HUES64 (cell line): ENCODE results near the gene ZNF618.
A peak's percentile ranks its signal among the peaks of the same experiment; 100 is the strongest.

Experiments used
- H3K27ac ChIP-seq: 2 replicates; pipeline ENCODE4 v1.7.0; 2013; ENCODE audit warnings: low read depth, low read length, inconsistent platforms
- H3K27me3 ChIP-seq: 2 replicates; pipeline ENCODE4 v1.6.1; 2013; ENCODE audit warnings: mild to moderate bottlenecking, low read length; ENCODE audit not compliant: insufficient read depth
- H3K36me3 ChIP-seq: 2 replicates; pipeline ENCODE4 v1.6.1; 2013; ENCODE audit warnings: mild to moderate bottlenecking, low read length; ENCODE audit not compliant: insufficient read depth
- H3K4me1 ChIP-seq: 2 replicates; pipeline ENCODE4 v1.6.1; 2013; ENCODE audit warnings: mild to moderate bottlenecking, low read length, moderate library complexity; ENCODE audit not compliant: insufficient read depth
- H3K4me3 ChIP-seq: 2 replicates; pipeline ENCODE4 v1.5.1; 2013; ENCODE audit warnings: mild to moderate bottlenecking, low read length, moderate library complexity
- H3K9ac ChIP-seq: 2 replicates; pipeline ENCODE4 v1.6.1; 2013; ENCODE audit warnings: mild to moderate bottlenecking, low read depth, low read length
- H3K9me3 ChIP-seq: 2 replicates; pipeline ENCODE4 v1.6.1; 2013; ENCODE audit warnings: low read depth, low read length; ENCODE audit not compliant: insufficient read depth
- WGBS: fragments of 150-250, 120-280 bp; methylation state at CpG from one replicate; pipeline ENCODE4 v1.1.7; 2013; ENCODE audit warnings: missing lambda C conversion rate; 5-methylcytosine and 5-hydroxymethylcytosine counted together

ZNF618 gene

DNA sequence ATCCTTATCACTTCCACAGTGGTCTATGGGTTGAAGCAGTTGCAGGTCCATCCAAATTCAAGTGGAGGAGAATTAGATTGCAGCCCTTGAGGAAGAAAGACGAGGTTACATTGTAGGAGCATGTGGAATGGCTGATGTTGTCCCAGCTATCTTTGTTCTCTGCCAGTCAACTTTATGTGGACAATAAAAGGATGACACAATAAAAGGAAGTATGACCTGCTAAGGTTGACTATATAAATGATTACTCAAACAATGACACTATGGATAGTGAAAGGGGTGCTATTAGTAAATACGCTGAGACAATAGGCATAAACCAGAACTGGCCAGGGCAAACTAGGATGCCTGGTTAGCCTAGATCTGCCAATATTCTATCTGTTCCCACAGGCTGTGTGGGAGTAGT lies 12.8 kb upstream of the ZNF618 start:
- Histone ChIP-seq H3K27ac (no peak overlapping the region), H3K9me3 (no peaks in the 10 kb centered on the region), H3K36me3 (no peaks in the 10 kb centered on the region), H3K27me3 (no peaks in the 10 kb centered on the region), H3K4me3 (no peak overlapping the region), H3K9ac (no peak overlapping the region), H3K4me1 (peaks cover 7% of the 10 kb centered on the region; the same call in 1 of the 2 replicates)
- WGBS: 87% methylated on average over 2 of the region's 2 CpGs

DNA sequence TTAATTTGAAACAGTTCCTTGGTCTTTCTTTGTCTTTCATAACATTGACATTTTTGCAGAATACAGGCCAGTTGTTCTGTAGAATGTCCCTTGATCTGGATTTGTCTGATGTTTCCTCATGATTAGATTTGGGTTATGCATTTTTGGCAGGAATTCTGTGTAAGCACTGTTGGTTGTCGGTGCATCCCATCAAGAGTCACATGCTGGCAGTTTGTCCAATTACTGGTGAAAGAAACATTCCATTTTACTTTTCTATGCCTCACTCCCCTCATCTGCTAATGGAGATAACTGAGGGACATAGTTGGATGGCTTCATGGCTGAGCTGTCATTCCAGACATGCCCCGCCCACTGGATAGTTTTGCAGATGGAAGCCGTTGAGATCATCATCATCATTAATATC lies 7.6 kb upstream of the ZNF618 start:
- WGBS: 91% methylated on average over 3 of the region's 3 CpGs
- H3K9ac ChIP-seq: no peak overlapping the region
- no peaks in the 10 kb centered on the region; the same call in 1 of the 2 replicates for H3K27me3 ChIP-seq
- no peak overlapping the region for H3K27ac ChIP-seq
- no peaks in the 10 kb centered on the region for H3K9me3 ChIP-seq
- H3K4me3 ChIP-seq: no peak overlapping the region
- H3K4me1 ChIP-seq: peaks cover under 1% of the 10 kb centered on the region
- H3K36me3 ChIP-seq: no peaks in the 10 kb centered on the region

GRCh38 chr9:113872485-113873143 lies 3.5 kb upstream of the ZNF618 start:
- Histone ChIP-seq H3K9me3 (no peaks in the 10 kb centered on the region), H3K36me3 (no peaks in the 10 kb centered on the region), H3K27me3 (peaks cover 6% of the 10 kb centered on the region), H3K4me1 (peaks cover 17% of the 10 kb centered on the region), H3K4me3 (no peak overlapping the region), H3K27ac (no peak overlapping the region), H3K9ac (no peak overlapping the region)
- 96% methylated on average over 10 of the region's 10 CpGs for WGBS

- no peaks in the 10 kb centered on the region for H3K36me3 ChIP-seq
- H3K27me3 ChIP-seq: peaks cover 6% of the 10 kb centered on the region
- H3K27ac ChIP-seq: no peak overlapping the region
- H3K9ac ChIP-seq: no peak overlapping the region
- H3K9me3 ChIP-seq: no peaks in the 10 kb centered on the region
- 79% methylated on average over 5 of the region's 5 CpGs for WGBS
- peaks cover 19% of the 10 kb centered on the region for H3K4me1 ChIP-seq
- no peak overlapping the region for H3K4me3 ChIP-seq
Observed at GRCh38 chr9:113873446-113873845, 2.7 kb upstream of the ZNF618 start.

GRCh38 chr9:113873926-113874325 lies 2.2 kb upstream of the ZNF618 start:
- Histone ChIP-seq H3K9ac (no peak overlapping the region), H3K4me1 (peaks cover 19% of the 10 kb centered on the region), H3K36me3 (no peaks in the 10 kb centered on the region), H3K27ac (no peak overlapping the region), H3K9me3 (no peaks in the 10 kb centered on the region), H3K4me3 (no peak overlapping the region), H3K27me3 (peaks cover 6% of the 10 kb centered on the region)
- 86% methylated on average over 3 of the region's 3 CpGs for WGBS

- Histone ChIP-seq H3K9ac (peak overlapping the region; percentile 52; the same call in 1 of the 2 replicates), H3K4me1 (peaks cover 19% of the 10 kb centered on the region), H3K36me3 (no peaks in the 10 kb centered on the region), H3K4me3 (peak overlapping the region; percentile 42), H3K27me3 (peaks cover 6% of the 10 kb centered on the region), H3K9me3 (no peaks in the 10 kb centered on the region), H3K27ac (no peak overlapping the region)
- WGBS: 5% methylated on average over 54 of the region's 55 CpGs
Observed at GRCh38 chr9:113875459-113876150, 504 bp upstream of the ZNF618 start.

DNA sequence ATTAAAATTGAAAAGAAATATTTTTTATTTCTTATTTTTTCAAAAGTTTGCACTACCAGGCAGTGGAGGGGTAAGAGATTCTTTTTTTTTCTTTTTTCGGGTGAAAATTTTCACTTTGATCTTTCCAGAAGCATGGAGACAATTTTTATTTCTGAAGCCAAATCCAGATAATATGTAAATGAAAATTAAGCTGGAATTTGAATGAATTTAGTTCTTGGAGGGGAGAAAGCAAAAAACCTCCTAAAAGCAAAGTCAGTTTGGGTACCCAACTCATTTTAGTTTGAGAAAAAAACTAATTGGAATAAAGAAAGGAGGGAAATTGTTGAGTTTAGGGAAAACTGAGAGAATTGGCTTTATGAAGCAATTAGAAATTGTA lies 872 bp downstream of the ZNF618 start:
- Histone ChIP-seq H3K27ac (no peak overlapping the region), H3K4me3 (peak overlapping the region; percentile 78), H3K36me3 (no peaks in the 10 kb centered on the region), H3K9ac (peak overlapping the region; percentile 87), H3K9me3 (no peaks in the 10 kb centered on the region), H3K4me1 (peaks cover 21% of the 10 kb centered on the region), H3K27me3 (peaks cover 6% of the 10 kb centered on the region)
- no CpG with 5 or more reads among the region's 1 CpG for WGBS

GRCh38 chr9:113879318-113879717 lies 3.2 kb downstream of the ZNF618 start:
- 100% methylated on average over 4 of the region's 4 CpGs for WGBS
- Histone ChIP-seq H3K4me3 (no peak overlapping the region), H3K9me3 (no peaks in the 10 kb centered on the region), H3K9ac (no peak overlapping the region), H3K36me3 (no peaks in the 10 kb centered on the region), H3K4me1 (peaks cover 23% of the 10 kb centered on the region), H3K27me3 (peaks cover 6% of the 10 kb centered on the region), H3K27ac (no peak overlapping the region)

- Histone ChIP-seq H3K27me3 (peaks cover 6% of the 10 kb centered on the region), H3K4me3 (no peak overlapping the region), H3K9me3 (no peaks in the 10 kb centered on the region), H3K27ac (no peak overlapping the region), H3K36me3 (no peaks in the 10 kb centered on the region), H3K4me1 (peaks cover 29% of the 10 kb centered on the region), H3K9ac (no peak overlapping the region)
- 96% methylated on average over 4 of the region's 4 CpGs for WGBS
Observed at GRCh38 chr9:113879911-113880310, 3.8 kb downstream of the ZNF618 start.

DNA sequence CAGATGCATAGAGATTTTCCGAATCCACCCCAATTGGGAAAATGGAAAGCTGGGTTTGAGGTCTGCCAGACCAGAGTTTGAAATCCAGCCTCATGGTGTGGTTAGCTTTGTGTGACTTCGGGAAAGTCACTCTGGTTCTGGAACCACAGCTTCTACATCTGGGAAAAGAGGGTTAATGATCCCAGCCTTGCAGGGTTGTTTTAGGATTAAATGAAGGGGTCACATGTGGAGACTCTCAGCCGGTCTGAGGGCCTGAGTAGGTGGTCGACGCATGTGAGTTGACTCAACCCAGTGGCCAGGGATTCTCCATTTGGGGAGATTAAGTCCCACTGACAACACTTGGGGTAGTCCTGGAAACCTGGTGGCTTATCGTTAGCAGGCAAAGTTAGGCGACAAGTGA lies 6.1 kb downstream of the ZNF618 start:
- no peaks in the 10 kb centered on the region for H3K36me3 ChIP-seq
- no peaks in the 10 kb centered on the region for H3K9me3 ChIP-seq
- no peak overlapping the region for H3K4me3 ChIP-seq
- no peak overlapping the region for H3K9ac ChIP-seq
- 89% methylated on average over 7 of the region's 7 CpGs for WGBS
- H3K27ac ChIP-seq: no peak overlapping the region
- H3K27me3 ChIP-seq: no peaks in the 10 kb centered on the region
- H3K4me1 ChIP-seq: peaks cover 40% of the 10 kb centered on the region

DNA sequence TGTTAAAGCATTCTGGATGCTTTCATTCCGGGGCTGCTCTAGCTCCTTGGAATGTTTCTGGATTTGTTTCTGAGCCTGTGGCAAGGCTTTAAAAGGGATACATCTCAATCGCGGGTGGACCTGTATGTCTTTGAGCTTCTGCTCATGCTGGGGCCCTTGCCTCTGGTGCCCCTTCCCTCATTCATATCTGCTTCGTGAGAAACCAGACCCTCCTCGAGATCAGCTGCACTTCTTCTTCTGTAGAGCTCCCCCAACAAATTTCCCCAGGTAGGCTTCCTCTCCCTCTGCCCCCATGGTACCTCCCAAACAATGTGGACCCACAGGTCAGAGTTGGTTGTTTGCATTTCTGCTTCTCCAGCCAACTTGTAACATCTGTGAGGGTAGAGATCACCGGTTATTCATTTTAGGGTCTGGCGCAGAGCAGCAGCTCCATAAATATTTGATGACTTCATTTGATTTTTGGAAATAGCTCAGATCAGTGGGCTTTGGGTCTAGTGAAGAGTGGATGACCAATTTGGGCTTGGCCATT lies 6.6 kb downstream of the ZNF618 start:
- Histone ChIP-seq H3K4me1 (peaks cover 40% of the 10 kb centered on the region), H3K4me3 (no peak overlapping the region)
- 91% methylated on average over 7 of the region's 7 CpGs for WGBS

More for the DNA sequence above, 6.6 kb downstream of the ZNF618 start:
- H3K27me3 ChIP-seq: no peaks in the 10 kb centered on the region
- H3K9me3 ChIP-seq: no peaks in the 10 kb centered on the region
- H3K36me3 ChIP-seq: no peaks in the 10 kb centered on the region
- no peak overlapping the region for H3K9ac ChIP-seq
- no peak overlapping the region for H3K27ac ChIP-seq
